HG02852 (cell line): ENCODE data around the gene WFIKKN2.
"Not testable (repeated sequence)": the region's sequence is repeated elsewhere in the genome, so short reads cannot be mapped to it uniquely, and the experiment has no call there.

Experiments used
- ATAC-seq: cut with Tn5 transposase; IDR thresholded peaks from one replicate; pipeline ENCODE4 v1.9.1; 2021; ENCODE audit warnings: mild to moderate bottlenecking, moderate library complexity; ENCODE audit not compliant: unreplicated experiment

Gene WFIKKN2

GRCh38 chr17:50850640-50851039 lies 15.3 kb downstream of the WFIKKN2 start:
- no peak for ATAC-seq

DNA sequence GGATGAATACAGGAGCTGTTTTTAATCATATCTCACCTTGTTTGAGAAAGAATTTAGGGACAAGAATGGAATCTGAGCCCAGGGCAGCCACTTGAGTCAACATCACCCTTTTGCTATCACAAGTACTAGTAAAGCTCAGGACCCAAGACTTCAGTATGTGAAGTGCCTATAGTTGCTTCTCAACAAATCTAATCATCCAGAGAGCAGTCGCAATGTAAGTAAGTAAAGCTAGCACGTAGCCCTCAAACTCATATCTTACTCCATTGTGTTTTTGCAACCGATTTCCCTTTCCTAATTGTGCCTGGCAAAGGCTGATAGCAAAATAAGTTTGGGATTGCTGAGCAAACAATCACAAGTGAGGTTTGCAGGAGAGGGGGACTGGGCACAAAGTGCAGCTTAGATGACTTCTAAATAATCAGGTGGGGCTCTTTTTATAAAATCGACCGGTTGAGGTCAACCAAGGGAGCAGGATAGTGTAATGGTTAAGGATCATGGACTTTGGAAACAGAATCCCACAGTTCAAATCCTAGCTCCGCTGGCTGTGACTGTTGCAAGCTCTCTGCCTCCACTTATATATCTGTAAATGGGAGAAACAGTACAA lies 17.7 kb downstream of the WFIKKN2 start:
- no peak for ATAC-seq

DNA sequence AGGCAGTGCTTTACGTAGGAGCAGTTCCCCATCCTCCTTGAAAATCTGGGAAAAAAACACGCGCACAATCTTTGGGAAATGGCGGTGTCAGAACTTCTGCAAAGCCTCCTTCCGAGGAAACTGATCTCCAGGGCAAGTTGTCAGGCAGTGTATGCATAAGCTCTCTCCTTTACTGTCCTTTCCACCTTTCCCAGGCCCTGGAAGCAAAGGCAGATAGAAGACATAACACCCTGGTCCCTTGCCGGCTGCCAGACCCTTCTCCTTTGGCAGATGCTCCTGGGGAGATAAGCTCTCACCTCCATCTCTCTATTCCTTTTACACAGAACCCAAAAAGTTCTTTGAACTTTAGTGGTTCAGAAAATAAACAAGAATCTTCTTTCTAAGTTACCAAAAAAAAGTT lies 18.4 kb downstream of the WFIKKN2 start:
- no peak for ATAC-seq

DNA sequence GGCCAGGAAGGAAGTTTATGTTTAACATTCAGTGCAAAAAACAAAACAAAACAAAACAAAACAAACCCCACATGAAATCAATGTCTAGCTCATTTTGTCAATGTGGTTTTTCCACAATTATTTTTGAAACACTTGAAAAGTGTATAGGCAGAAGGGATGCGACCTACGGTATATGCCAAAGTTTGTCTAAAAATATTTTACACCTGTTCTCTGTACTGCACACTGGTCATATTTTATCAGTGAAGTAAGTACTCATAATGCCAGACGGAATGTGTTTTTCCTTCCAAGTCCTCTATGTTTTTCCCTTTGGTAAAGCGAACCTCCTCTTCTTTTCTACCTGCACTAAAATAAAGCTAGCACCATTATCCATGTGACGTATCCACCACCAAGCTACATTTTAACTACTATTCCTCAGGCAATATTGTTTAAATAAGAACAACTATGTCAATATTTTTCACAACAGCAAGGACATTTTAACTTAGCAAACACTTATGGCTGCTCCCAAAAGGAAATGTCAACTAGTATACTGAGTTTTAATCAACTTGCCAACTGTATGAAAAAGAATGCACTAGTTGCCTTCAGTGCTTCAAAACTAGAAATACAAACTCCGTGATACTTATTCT lies 20.4 kb downstream of the WFIKKN2 start:
- no peak for ATAC-seq

DNA sequence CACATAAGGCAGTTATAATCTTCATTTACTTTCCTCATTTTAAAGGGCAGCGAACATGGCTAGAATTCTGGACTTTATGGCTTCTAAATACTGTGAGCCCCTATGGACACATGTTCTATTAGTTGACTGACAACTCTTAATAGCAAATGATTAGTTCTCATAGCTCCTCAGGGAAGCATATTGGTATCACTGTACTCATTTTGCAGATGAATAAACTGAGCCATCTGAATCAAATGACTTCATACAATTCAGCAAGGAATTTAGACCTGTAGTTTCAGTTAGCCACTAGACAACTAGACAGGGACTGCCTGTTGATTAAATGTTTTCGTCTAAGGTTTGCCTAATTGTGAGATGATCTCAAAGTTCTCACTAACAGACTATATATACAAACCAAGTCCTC lies 21.0 kb downstream of the WFIKKN2 start:
- no peak for ATAC-seq

GRCh38 chr17:50858486-50859225 lies 23.3 kb downstream of the WFIKKN2 start:
- no peak for ATAC-seq

DNA sequence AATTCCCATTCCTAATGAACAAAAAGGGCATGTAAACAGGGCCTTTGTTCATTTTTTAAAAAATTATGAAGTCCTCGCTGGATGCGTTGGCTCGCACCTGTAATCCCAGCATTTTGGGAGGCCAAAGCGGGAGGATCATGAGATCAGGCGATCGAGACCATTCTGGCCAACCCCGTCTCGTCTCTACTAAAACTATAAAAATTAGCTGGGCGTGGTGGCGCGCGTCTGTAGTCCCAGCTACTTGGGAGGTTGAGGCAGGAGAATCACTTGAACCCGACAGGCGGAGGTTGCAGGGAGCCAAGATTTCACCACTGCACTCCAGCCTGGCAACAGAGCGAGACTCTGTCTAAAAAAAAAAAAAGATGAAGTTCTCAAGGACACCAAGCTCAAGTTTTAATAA lies 24.3 kb downstream of the WFIKKN2 start:
- ATAC-seq, result not testable (repeated sequence)

GRCh38 chr17:50861334-50861676 lies 25.9 kb downstream of the WFIKKN2 start:
- ATAC-seq, result no peak

DNA sequence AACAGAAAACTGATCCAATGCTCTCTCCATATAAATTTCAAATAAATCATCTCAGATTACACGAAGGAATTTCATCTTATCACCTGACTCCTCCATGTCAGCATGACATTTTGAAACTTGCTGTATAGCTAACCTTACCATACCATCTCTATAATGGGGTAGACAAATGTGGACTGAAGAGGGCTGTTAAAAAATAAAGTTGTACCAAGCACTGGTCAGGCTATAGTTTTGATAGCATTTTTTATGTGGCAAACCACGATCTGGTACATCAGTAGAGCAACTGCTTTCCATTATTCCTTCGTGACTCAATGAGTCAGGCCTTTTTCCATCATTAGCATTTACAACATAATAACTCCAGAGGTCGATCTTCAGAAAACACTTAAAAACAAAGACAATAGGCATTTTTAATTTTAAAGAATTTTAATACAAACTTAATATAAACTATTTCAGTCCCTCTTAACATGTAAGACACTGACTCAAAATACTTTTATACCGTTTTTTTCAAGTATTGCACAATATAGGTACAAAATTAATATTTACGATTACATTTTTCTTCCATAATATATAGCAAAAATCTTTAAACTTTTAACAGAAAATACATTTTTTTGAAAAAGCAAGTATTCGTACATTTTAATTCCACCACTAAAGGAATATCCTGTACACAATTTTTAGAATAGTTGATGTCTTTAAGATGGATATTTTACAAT lies 26.6 kb downstream of the WFIKKN2 start:
- no peak for ATAC-seq

DNA sequence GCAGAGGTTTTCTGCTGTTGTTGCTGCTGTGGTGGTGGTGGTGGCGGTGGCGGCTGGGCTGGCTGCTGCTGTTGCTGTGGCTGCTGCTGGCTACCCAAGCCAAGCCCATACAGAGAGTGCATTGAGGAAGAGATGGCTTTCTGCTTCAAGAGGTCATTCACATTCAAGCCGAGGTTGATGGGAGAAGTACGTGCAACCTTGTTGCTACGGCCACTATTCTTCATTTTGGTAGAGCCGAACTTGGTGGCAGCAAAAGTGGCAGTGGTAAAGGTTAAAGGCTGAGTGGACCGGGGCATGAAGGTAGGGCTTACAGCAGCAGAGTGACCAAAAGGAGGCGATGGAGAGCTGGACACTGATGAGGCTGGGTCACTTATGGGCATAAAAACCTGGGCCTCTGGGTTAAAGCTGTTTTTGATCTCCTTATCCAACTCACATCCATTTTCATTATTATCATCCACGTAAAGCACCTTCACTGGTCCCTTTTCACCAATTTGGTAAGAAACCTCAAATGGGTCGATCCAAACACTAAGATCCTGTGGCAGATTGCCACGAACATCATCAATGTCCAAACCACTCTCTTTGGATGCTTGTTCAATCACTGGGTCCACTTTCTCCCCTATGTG lies 27.9 kb downstream of the WFIKKN2 start:
- no peak for ATAC-seq

GRCh38 chr17:50863931-50864330 lies 28.5 kb downstream of the WFIKKN2 start:
- no peak for ATAC-seq

DNA sequence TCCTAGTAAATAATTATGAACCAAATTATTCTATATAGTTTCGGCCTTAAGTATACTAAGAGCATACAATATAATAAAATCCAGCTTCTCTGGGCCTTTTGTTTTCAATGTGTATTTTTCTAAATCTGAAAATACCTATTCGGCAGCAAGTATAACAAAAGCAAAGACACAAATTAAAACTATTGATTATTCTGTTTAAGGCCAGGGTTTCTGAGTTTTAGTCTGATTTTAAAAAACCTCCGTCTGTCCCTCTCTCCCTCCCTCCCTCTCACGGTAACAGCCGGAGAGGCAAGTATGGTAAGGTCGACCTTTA lies 29.3 kb downstream of the WFIKKN2 start:
- no peak for ATAC-seq

- ATAC-seq, result peak; percentile 20
Observed at GRCh38 chr17:50865060-50865867, 29.9 kb downstream of the WFIKKN2 start.

DNA sequence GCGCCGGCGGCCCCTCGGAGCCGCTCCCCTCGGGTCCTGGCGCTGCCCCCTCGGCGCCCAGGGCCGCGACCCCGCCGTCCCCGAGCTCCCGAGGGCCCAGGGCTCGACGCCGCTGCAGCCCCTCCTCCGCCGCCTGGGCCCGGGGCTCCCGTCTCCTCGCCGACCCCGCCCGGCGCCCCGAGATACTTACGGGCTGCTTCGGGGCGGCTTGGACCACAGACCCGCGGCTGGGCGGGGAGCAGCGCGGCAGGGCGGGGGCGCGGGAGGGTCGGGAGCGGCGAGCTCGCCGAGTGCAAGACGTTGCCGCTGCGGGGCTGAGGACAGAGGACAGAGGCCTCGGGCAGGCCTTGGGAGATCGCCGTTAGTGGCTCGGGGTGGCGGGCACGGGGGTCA lies 30.5 kb downstream of the WFIKKN2 start:
- ATAC-seq, result peak; percentile 11

DNA sequence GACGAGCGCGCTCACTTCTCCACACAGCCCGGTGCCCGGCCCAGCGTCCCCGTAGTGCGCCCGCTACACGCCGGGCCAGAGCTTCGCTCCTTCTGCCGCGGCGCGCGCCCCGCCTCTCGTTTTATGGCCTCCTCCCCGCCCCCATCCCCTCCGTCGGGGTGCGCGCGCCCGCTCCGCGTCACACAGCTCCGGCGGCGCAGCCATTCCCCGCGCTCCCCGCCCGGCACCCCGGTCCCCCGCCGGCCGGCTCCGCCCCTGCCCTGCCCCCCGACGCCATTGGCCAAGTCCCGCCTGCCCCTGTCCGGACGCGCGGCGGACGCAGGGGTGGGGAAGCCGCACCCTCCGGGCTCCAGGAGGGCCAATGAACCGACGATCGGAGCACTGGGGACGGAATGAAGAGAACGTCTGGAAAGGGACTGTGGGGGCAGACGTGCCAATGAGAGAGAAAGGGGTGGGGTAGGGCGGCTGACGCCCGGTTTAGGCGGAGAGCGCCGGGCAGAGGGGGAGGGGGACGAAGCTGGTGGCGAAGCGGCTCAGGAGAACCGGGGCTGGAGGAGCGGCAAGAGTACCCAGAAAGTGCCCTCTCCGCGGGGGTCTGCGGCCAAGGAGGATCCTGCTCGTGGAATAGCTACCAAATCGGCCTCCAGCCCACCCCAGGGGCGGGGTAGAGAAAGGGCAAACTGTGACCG lies 31.0 kb downstream of the WFIKKN2 start, which contains the start of gene TOB1:
TSS of gene TOB1 (minus strand) at position 94 of the 689 bp plus-strand sequence. CDS start 2,337 bp downstream, outside the sequence.
- peak; percentile 62 for ATAC-seq

DNA sequence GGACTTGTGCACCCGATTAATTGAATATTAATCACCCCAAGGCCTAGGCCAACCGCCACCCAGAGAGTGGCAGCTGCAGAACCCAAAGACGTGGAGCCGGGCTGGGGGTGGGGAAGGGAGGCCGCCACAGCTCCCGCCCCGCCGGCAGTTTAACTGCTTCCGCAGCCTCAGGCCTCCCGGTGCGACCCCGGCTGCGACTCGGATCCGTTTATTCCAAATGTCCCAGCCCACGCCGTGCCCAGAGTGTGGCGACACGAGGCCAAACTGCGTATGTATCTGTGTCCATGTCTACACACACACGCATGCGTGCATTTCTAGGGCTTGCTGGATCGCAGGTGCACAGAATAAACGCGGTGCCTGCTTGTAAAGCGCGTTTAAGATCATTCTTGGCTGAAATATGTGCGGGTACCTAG lies 31.6 kb downstream of the WFIKKN2 start:
- ATAC-seq, result peak; percentile 17

DNA sequence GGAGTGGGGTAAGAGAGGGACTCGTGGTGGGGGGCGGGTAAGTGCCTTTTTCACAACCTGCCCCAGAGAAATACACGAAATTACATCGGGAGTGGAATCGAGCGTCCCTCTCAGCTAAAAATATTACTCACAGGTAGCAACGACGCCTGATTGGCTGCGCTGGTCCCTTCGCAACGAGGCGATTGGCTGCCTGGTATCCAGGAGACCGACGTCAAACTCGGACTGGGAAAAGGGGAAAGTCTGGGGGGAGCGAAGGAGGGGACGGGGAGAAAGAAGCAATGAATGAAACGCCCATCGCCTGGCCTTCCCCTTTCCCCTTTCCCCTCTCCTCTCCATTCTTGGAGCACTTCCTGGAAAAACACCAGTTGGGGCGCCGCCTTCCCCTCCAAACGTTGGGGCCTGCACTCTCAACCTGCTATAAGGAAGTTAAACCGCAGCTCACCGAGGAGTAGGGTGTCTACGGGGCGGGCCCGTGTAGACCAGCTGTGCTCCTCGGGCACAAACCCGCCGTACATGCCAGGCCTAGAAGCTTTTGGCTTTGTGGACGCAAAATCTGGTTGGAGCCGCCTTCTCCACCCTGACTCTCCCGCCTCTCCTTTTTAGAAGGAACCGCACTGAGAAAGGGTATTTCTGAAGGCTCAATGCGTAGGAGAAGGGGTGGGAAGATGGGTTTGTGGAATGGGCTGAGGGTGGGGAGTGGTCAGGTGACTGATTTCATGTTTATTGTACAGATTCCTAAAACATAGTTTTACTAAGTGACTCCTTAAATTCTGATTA lies 32.2 kb downstream of the WFIKKN2 start:
- peak; percentile 31 for ATAC-seq

GRCh38 chr17:50868140-50868438 lies 32.7 kb downstream of the WFIKKN2 start:
- no peak for ATAC-seq

- no peak for ATAC-seq
Observed at GRCh38 chr17:50868602-50869001, 33.2 kb downstream of the WFIKKN2 start.
